Stimulated activated CD8-positive, alpha-beta memory T cell treated with anti-CD3 and anti-CD28 coated beads, Interleukin-4, amount 100 ng/mL, for 4 hours (primary cell): ENCODE data around the gene TRIM7.

Source experiments
- DNase-seq, 2 donors: peaks; one replicate each; pipeline ENCODE4 v3.0.0-alpha.2; 2020; ENCODE audit warnings: low read depth in 2 of 2, low spot score in 1 of 2

Gene TRIM7

GRCh38 chr5:181204826-181205760 is at the start of gene TRIM7:
Gene TRIM7 (minus strand): TSS chr5:181205196. CDS start chr5:181205110, 86 bp downstream.
- no peak for DNase-seq

GRCh38 chr5:181248277-181248676 is 43.3 kb upstream of the TRIM7 start:
- no peak for DNase-seq

GRCh38 chr5:181246276-181247049 is 41.5 kb upstream of the TRIM7 start:
- peak; percentile 36 to 61 for DNase-seq

- no peak for DNase-seq
Measured at GRCh38 chr5:181245427-181246275, 40.7 kb upstream of the TRIM7 start.

GRCh38 chr5:181243564-181244343 is 38.8 kb upstream of the TRIM7 start, which contains the start of gene RACK1:
Gene RACK1 (minus strand): TSS chr5:181243906. CDS start chr5:181243800, 106 bp downstream.
- DNase-seq, result peak; percentile 78 to 86

DNA sequence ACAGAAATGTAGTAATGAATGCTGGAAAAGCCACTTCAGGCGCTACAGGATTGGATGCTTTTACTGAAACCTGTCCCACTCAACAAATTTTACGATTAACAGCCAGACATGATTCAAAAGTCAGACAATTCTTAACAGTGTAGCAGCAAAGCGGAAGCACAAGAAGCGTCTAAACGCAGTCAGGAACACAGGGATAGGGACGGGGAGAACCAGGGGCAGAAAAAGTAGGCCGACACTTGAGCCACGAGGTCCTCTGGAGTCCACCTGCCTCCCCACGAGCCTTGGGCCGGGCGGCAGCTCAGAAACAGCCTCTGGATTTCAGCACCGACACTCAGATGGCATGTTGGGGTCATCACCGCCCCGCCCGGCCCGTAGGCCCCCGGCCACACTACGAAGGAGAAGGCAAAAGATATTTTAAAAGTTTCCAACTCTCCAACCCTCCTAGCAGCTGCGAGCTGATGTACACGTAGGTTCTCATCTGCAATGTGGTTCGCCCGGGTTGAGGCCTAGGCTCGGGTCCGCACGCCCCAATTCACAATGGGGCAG is 38.1 kb upstream of the TRIM7 start:
- DNase-seq, result no peak

DNA sequence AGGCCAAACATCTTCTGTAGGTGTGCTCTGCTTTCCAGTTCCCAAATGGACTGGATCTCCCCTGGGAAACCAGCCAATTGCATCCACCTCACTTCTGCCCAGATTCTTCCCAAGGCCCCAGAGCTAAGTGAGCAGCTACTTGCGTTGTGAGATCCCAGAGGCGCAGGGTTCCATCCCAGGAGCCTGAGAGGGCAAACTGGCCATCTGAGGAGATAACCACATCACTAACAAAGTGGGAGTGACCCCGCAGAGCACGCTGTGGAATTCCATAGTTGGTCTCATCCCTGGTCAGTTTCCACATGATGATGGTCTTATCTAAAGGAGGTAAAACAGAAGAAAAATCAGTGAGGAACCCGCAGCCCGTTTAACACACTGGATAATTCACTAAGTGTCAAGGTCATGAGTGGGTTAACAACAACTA is 37.0 kb upstream of the TRIM7 start:
- no peak for DNase-seq

GRCh38 chr5:181241393-181241975 is 36.5 kb upstream of the TRIM7 start:
- no peak for DNase-seq

DNA sequence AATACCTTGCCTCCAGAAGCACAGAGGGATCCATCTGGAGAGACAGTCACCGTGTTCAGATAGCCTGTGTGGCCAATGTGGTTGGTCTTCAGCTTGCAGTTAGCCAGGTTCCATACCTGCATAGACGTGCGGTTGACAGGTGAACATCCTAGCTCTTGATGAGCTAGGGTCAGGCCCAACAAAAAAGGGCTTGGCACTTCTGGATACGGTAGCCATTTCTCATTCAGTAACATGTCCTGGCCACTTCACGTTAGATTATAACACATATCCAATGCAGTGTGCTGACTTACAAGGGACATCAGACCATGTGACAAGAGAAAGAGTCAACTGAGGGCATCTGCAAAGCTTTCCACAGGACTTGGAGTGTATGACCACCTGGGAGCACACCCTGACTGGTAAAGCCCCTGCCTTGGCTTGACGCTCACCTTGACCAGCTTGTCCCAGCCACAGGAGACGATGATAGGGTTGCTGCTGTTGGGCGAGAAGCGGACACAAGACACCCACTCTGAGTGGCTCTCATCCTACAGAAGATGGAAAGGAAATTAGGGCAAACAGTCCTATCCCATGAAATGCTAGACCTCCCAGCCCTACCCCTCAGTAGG is 34.2 kb upstream of the TRIM7 start:
- DNase-seq, result no peak

GRCh38 chr5:181237729-181238385 is 32.9 kb upstream of the TRIM7 start:
- no peak for DNase-seq

- DNase-seq, result no peak
Measured at GRCh38 chr5:181236954-181237641, 32.1 kb upstream of the TRIM7 start.

GRCh38 chr5:181236471-181236870 is 31.5 kb upstream of the TRIM7 start:
- no peak for DNase-seq

DNA sequence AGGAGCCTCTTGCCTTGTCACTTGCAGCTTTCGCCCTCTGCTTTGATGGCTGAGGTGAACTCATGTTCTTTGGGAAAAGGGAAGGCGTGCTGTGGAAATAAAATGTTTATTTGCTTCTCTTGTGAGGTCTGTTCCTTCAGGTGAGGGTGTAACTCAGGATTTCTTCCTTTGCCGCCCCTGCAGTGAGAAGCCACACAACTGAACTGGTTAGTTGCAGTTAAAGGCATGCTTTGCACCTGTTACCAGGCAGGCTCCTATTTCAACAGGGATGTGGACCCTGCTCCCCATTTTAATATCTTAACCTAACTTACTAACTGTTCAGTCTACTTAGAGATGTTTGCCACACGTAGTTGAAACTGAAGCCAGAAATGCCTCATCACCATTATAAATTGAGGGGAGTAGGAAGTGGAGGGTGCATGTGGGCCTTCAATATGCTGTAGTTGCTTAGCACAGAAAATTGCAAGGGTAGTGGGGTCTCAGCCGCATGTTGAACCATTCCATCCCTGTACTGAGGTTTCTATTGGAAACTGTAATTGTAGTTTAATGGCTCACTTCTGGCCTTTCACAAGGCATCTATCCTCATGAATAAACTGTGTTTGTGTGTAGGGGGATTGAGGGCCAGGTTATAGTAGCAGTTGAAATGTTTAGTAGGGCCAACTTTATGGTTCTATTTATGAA is 30.8 kb upstream of the TRIM7 start:
- DNase-seq, result no peak

DNA sequence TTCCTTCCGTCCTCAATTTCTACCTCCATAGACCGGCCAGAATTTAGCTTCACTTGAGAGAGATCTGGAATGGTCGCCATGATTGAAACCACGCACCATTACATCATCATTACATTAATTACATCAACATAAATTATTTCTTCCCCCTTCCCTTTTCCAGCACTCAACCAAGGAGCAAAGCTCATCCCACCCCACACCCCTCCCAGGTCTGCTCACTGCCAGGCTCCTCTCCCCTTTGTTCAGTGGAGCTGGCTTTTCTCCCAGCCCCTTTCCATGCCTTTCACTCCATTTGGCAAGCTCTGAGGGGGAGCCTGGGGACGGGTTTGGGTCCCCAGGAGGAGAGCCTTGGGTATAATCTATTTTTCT is 30.3 kb upstream of the TRIM7 start:
- no peak for DNase-seq

DNA sequence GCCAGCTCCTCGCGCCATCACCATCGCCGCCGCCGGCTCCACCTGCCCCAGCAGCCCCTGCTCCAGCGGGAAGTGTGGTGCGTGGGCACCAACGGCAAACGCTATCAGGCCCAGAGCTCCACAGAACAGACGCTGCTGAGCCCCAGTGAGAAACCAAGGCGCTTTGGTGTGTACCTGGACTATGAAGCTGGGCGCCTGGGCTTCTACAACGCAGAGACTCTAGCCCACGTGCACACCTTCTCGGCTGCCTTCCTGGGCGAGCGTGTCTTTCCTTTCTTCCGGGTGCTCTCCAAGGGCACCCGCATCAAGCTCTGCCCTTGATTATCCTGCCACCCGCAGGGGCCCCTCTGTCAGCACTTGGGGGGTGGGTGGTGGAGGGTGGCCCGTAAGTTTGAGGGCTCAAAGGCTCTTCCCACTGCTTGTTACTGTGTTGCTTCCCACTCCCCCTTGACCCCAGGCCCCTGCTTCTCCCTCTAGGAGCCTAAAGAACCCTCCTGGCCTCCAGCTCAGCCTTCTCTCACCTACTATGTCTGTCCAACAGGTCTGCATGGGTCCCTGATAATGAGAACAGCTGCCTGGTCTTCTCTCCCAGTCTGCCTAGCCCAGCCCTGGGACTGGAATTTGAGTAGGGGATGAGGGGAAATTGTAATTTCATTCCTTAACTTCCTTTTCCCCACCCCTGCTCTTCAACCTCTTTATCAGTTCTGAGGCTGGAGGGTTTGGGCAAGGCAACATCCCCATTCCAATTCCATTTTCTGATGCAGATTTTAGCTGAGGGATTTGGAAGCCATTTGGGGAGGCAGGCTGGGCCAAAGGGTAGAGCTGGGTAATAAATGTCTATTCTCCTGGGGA is 29.7 kb upstream of the TRIM7 start:
- DNase-seq, result no peak

- DNase-seq, result no peak
Measured at GRCh38 chr5:181233801-181234454, 28.9 kb upstream of the TRIM7 start.
